HG03439 (cell line): ENCODE measurements around the gene HOMER2.
"Not testable (repeated sequence)": the region's sequence is repeated elsewhere in the genome, so short reads cannot be mapped to it uniquely, and the experiment has no call there.

Source experiments
- ATAC-seq: cut with Tn5 transposase; IDR thresholded peaks from one replicate; pipeline ENCODE4 v1.9.1; 2021; ENCODE audit warnings: mild to moderate bottlenecking, moderate library complexity; ENCODE audit not compliant: unreplicated experiment

HOMER2 gene

DNA sequence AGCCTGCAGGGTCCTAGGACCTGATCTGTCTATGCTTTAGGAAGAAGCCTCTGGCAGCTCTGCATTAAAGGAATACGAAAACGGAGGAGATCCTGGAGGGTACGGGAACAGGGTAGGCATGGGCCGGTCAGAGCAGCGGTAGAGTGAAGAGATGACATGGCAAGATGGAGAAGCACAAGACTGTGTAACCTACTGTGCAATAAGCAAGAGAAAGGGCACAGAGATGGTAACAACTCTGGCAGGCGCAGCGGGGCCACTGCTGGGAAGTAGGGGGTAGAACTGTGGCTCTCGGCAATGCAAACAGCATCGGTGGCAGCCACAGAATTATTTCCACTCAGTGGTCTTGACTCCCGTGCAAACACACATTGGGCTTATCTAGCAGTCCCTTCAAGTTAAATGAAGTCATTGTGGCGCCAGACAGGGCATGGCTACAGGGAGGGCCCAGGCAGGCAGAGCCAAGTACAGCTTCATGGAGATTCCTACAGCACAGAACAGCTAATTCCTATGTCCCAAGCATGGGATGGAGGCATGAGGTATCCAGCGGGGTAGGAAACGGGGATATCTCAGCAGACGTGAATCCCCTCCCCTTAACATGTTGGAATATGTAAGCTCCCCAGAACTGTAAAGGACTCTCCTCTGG lies 114.3 kb downstream of the HOMER2 start:
- no peak for ATAC-seq

- no peak for ATAC-seq
These were observed 117.1 kb downstream of the HOMER2 start for GRCh38 chr15:82835391-82835917.

GRCh38 chr15:82833362-82833682 lies 119.2 kb downstream of the HOMER2 start:
- ATAC-seq, result no peak

GRCh38 chr15:82832601-82833361 lies 119.7 kb downstream of the HOMER2 start:
- peak; percentile 85 for ATAC-seq

- peak; percentile 5 for ATAC-seq
These were observed 120.5 kb downstream of the HOMER2 start for GRCh38 chr15:82831894-82832600.

DNA sequence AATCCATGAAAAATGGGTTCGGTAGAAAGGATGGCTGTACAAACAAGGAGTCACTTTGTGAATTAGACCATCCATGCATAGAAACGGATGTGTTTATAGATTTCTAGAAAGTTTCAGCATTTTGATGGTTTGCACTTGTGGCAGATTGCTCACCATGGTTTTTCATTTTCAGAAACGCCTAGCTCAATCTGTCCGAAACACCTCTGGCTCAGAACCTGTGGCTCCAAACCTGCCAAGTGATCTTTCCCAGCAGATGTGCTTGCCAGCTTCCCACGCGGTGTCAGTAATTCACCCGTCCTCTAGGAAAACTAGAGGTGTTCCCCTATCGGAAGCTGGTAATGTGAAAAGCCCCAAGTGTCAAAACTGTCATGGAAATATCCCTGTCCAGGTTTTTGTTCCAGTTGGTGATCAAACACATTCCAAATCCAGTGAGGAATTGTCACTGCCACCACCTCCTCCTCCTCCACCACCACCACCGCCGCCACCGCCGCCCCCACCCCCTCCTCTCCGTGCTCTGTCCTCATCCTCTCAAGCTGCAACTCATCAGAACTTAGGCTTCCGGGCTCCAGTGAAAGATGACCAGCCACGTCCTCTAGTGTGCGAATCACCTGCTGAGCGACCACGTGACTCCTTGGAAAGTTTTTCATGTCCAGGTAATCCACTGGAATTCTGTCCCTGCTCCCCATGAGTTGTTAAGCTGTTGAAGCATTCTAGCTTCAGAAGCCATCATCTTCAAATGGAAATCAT lies 121.9 kb downstream of the HOMER2 start:
- ATAC-seq, result no peak

- no peak for ATAC-seq
These were observed 123.3 kb downstream of the HOMER2 start for GRCh38 chr15:82829234-82829633.

DNA sequence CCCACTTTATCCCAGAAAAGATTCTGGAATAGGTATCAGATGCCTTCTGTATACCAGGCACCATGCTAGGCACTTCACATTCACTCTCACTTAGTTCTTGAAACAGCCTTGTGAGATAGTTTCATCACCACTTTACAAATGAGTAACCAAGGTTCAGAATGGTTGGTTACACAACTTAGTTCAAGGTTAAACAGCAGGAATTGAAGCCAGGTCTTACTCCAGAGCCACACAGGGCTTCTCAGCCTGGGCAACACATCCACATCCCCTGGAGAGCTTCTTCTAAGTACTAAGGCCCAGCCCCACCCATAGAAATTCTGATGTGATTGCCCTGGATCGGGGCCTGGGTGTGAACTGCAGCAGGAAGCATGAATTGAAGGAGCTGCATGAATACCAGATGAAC lies 124.4 kb downstream of the HOMER2 start:
- no peak for ATAC-seq

DNA sequence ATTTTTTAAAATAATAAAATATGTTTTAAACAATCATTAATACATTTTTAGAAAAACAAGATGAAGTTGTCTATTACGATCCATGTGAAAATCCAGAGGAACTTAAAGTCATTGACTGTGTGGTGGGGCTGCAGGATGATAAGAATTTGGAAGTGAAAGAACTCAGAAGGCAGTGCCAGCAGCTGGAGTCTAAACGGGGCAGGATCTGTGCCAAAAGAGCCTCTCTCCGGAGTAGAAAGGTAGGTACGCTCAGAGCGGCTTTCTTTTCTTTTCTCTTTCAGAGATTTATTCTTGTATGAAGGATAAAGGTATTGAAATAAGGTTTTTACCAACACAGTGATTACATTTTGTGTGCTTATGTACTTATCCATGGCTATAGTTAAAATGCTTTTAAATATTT lies 129.5 kb downstream of the HOMER2 start:
- no peak for ATAC-seq

DNA sequence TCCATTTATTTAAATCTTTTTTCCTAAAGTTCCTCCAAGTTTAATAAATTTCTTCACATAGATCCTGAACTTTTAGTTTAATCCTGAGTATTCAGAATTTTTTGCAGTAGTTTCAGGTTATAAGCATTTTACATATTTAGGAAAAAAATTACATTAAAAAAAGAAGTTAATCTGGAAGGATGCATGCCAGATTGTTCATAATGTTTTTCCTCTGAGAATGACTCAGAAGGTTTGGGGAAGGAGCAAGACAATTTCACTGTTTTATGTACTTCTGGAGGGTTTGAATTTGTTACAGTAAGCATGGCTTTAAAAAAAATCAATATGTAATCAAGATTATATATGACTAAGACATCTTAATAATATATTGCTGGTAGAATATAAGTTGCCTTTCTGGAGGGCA lies 130.7 kb downstream of the HOMER2 start:
- not testable (repeated sequence) for ATAC-seq

DNA sequence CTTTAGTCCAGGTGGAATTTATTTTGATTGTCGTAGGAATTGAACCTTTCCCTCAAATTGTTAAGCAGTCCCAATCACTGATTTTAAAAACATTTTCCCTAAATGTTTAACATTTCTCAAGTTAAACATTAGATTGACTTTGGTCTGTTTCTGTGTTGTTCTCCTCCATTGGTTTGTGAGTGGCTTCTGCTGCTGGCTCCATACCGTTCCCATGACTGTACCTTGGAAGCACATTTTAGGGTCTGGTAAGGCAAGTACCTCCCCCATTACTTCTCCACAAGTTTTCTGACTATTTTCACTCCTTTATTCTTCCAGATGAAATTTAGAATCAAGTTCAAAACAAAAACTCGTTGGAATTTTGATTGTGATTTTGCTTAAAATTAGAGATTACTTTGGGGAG lies 131.1 kb downstream of the HOMER2 start:
- ATAC-seq, result not testable (repeated sequence)

DNA sequence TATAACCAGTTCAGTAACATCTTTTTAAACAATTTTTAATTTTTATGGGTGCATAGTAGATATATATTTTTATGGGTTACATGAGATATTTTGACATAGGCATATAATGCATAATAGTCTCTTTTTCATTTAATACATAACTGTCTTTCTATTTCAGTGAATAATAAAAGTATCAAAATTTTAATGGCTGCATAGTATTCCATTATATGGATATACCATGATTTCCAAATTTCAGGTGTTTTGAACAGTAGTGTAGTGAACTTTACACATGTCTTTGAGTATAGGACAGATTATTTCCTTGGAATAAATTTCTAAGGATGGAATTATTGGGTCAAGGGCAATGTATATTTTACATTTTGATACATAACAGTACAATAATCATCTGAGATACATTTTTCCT lies 132.4 kb downstream of the HOMER2 start:
- ATAC-seq, result no peak

- ATAC-seq, result no peak
These were observed 139.5 kb downstream of the HOMER2 start for GRCh38 chr15:82812994-82813393.

DNA sequence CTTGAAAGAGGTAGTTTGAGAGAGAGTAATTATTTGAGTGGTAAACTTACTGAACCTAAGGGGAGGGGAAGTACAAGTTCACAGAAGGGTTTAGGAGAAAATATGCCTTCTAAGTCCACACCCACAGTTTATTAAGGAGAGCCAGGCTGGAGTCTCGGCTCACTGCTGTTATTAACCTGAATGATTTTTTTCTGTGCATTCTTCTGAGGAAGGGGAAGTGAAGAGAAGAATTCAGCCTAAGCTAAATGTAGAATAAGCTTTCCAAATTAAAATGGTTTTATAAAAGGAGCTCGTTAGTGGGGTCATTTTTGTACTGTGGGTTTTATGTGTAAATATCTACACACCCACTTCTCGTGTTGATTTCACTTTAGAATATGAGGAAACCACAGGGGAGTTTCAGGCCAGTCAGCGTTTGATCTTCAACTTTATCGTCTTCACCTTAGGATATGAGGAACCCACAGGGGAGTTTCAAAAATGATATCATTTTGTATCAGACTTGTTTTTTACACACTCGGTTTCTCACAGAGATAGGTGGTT lies 141.6 kb downstream of the HOMER2 start:
- ATAC-seq, result no peak

DNA sequence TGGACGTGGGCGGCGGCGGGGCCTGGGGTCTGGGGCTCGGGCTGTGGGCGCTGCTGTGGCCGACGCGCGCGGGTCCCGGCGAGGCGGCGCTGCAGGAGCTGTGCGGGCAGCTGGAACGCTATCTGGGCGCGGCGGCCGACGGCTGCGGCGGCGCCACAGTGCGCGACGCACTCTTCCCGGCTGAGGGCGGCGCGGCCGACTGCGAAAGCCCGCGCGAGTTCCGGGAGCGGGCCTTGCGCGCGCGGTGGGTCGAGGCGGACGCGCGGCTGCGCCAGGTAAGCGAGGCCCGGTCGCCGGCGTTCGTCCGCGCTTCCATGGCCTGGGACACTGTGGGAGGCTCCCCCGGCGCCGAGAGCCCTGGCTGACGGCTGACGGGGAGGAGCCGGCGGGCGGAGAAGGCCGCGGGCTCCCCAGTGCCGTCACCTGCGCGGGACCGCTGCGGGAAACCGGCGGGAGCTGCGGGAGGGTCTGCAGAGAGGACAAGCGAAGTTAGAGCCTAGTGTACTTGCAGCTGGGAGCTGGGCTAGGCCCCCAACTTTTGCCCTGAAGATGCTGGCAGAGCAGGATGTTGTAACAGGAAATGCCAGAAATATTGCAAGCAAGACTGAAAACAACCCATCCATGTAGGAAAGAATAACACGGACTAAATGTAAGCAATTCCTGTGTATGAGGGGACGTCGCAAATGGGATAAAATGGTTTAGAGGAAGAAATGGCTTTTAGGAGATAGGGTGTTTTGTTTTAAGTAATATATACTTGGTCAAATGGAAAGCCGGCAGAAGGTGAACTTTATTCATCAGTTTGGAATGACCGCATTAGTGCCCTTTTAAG lies 142.2 kb downstream of the HOMER2 start:
- ATAC-seq, result peak; percentile 3

DNA sequence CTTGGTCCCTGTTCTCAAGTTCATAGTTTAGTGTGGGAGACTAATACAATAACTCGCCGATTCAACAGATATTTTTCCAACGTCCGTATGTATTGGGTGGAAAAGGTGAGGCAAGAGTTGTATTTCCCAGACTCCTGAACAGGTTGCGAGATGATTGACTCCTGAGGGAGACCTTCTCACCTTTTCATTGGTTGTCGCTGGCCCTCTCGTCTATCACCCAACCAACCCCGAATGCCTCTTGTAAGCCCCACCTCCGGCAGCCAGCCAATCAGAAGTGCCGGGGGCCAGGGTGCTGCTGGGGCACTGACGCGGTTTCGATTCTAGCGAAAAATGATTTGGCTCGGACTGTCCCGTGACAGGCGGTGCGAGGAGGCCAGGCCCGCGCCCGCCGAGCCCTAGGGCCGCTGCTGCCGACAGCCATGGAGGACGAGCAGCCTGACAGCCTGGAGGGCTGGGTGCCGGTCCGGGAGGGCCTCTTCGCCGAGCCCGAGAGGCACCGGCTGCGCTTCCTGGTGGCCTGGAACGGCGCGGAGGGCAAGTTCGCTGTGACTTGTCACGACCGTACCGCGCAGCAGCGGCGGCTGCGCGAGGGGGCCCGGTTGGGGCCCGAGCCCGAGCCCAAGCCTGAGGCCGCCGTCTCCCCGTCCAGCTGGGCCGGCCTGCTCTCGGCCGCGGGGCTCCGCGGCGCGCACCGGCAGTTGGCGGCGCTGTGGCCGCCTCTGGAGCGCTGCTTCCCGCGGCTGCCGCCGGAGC lies 143.0 kb downstream of the HOMER2 start, which contains the start of gene WHAMM:
Gene WHAMM, plus strand, starts transcription at position 321 of the 753 bp plus-strand sequence. Its CDS starts 99 bp downstream, at position 420.
- peak; percentile 92 for ATAC-seq

DNA sequence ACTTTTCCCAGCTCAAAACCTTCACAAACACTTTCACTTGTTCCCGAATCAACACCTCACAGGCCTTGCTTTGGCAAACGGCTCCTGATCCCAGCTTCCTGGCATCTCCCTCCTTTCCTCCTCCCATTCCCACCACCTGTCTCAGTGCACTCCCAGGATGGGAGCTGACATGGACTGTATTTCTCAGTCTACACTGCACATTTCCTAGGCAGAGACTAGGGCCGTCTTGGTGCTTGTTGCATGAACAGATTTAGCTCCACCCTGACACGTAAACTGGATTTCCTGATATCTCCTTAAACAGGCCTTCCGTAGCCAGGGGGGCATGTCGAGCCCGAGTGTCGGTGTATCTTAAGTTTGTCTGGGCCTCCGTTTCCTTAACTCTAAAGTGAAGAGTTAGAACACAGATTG lies 143.9 kb downstream of the HOMER2 start:
- no peak for ATAC-seq

- no peak for ATAC-seq
These were observed 144.4 kb downstream of the HOMER2 start for GRCh38 chr15:82807920-82808633.
